GM19240 (cell line): ENCODE results near the gene SET.
A peak's percentile ranks its signal among the peaks of the same experiment; 100 is the strongest.
"Not testable (repeated sequence)": the region's sequence is repeated elsewhere in the genome, so short reads cannot be mapped to it uniquely, and the experiment has no call there.

Source experiments
- DNase-seq: peaks from one replicate; pipeline ENCODE4 v3.0.0; 2011; ENCODE audit warnings: low spot score; ENCODE audit not compliant: insufficient read length

SET gene

DNA sequence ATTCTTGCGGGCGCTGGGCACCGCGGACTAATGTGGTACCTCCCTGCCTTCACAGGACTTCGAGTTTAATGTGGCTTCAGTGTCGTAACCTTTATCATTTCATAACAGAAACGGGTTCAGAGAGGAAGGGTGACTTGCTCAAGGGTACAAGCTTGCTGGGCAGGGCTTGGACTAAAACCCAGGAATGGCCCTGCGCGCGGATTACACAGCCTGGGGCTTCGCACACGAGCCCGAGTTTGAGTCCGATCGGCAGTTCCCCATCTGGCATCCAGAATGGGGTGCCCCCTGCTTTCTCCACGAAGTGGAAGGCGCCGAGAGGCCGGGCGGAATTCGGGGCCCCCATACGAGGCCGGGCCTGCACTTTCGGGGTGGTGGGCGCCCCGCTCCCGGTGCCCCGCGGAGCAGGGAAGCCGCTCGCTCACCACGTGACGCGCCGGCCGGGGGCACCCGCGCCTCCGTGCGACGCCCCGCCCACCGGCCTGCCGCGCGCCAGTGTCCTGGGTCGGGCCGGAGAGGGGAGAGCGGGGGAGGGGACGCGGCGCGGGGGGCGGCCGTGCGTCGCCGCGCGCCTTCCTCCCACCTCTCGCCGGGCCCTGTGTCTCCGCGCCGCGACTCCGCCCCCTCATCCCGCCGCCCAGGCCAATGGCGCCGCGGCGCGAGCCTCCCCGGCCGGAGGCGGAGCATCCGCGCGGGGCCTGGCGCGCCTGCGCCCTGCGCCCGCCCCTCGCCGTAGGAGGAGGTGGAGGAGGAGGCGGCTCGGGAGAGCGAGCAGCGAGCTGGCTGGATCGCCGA, at the start of gene SET:
SET (plus strand) TSS at position 722 of the 792 bp plus-strand sequence. CDS start 361 bp downstream, outside the sequence.
- peak; percentile 96 for DNase-seq

DNA sequence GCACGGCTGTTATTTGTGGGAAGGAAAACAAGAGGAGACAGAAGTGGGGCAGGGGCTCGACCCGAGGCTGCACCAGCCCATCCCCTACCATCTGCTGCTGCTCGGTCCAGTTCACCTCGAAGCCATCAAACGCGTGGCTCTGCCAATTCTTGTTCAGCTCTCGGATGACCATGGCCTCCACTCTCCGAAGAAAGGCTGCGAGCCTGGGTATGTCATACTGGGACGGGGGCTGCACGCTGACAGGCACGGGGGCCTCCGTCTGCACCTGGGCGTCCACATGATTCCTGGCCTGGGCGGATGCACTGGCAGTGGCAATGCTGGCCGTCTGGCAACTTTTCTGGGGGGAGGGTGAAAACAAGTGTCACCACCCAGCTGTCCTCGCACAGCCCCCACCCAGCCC, 48.4 kb upstream of the SET start:
- no peak for DNase-seq

DNA sequence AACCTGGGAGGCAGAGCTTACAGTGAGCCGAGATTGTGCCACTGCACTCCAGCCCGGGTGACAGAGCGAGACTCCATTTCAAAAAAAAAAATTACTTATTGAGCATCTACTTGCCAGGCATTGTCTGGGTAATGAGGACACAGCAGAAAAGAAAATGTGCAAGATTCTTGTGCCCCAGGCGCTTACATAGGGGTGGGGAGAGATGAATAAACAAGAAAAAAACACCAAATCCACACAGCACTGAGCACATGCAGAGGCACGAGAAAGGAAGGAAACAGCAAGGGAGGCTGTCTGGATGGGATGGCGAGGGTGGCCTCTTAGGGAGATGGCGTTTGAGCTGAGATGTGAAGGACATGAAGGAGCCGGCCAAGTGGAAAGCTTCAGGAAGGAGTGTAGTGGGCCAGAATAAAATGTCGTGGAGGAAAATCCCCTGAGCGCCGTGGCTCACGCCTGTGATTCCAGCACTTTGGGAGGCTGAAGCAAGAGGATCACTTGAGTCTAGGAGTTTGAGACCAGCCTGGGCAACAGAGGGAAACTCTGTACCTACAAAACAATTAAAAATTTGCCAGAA, 46.3 kb upstream of the SET start:
- no peak for DNase-seq

DNA sequence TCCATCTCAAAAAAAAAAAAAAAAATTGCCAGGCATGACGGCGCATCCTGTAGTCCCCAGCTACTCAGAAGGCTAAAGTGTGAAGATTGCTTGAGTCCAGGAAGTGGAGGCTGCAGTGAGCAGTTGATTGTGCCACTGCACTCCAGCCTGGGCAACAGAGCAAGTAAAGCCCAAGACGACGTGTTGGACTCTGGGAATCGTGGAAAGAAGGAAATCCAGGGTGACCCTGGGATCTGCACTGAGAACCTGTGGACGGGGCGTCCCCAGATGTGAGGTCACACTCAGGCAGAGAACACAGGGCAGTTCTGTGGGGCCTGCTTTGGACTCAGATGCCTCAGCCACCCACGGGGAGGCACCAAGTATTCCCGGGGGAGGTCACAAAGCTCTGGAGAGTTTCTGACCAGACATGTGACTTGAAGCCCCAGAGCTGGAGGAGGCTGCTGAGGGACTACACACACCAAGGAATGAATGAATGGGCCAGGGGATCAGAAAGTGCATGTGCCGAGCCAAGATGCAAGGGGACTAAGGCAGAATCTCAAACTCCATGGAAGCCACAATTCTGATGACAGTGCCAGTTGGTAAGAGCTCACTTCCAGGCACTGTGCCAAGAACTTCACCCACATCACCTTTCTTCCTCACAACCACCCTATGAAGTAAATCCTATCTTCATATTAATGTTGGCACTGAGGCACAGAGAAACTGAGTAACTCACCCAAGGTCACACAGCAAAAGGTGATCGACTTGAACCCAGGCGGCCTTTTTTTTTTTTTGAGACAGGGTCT, 45.3 kb upstream of the SET start:
- DNase-seq = peak; percentile 67

DNA sequence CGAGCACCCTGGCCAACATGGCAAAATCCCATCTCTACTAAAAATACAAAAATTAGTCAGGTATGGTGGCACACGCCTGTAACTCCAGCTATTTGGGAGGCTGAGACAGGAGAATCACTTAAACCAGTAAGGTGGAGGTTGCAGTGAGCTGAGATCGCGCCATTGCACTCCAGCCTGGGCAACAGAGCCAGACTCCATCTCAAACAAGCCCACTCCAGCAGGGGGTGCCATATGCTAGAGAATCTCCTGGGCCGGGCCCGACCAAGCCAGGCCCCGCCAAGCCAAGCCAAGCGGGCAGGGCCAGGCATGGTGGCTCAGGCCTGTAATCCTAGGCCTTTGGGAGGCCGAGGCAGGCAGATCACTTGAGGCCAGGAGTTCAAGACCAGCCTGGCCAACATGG, 40.8 kb upstream of the SET start:
- DNase-seq = not testable (repeated sequence)

DNA sequence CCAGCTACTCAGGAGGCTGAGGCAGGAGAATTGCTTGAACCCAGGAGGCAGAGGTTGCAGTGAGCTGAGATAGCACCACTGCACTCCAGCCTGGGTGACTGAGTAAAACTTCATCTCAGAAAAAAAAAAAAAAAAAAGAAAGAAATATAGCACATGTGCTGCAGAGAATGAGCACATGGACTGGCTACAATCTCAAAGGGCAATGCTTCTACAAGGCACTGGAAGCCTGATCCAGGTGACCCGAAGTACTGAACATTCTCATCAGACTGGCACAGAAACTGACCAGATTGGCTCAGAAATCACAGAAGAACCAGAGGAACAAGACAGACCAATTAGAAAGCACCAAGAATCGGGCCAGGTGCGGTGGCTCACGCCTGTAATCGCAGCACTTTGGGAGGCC, 37.2 kb upstream of the SET start:
- no peak for DNase-seq

- no peak for DNase-seq
Measured at GRCh38 chr9:128653908-128654307, 35.1 kb upstream of the SET start.

DNA sequence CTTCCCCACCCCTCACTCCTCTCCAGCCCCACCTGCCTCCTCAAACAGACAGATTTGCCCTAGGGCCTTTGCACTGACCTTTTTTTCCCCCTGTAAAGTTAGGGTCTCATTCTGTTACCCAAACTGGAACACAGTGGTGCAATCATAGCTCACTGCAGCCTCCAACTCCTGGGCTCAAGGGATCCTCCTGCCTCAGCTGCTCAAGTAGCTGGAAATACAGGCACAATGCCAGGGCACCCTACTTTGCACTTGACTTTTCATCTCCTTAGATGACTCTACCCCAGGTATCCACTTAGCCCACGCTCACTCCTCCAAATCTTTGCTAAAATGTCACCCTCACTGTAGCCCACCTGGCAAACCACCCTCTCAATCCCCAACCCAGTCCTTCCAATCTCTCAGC, 34.5 kb upstream of the SET start:
- DNase-seq = no peak

GRCh38 chr9:128656416-128657343, 32.3 kb upstream of the SET start, which contains the start of gene DYNC2I2:
Gene DYNC2I2 (minus strand): TSS chr9:128656847. CDS start chr9:128656726, 121 bp downstream.
- peak; percentile 75 for DNase-seq

GRCh38 chr9:128657344-128657704, 31.7 kb upstream of the SET start:
- DNase-seq = no peak

- no peak for DNase-seq
Measured at GRCh38 chr9:128657796-128658195, 31.2 kb upstream of the SET start.

GRCh38 chr9:128666481-128666941, 22.5 kb upstream of the SET start:
- DNase-seq = not testable (repeated sequence)

GRCh38 chr9:128669786-128670185, 19.2 kb upstream of the SET start:
- DNase-seq = no peak

DNA sequence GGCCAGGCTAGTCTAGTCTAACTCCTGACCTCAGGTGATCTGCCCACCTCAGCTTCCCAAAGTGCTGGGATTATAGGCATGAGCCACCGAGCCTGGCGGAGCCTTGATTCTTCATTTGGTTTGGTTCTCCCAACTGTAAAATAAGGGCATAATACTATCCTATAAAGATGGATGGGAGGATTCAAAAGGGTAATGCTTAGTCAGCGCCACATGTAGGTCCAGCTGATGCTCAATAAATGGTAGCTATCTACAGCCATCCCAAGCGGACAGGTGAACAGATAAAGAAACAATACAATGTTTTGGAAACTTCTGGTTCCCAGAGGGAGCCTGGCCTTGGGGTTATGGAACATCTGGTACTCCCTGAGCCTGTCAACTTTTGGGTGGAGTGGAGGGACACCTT, 13.6 kb upstream of the SET start:
- no peak for DNase-seq

DNA sequence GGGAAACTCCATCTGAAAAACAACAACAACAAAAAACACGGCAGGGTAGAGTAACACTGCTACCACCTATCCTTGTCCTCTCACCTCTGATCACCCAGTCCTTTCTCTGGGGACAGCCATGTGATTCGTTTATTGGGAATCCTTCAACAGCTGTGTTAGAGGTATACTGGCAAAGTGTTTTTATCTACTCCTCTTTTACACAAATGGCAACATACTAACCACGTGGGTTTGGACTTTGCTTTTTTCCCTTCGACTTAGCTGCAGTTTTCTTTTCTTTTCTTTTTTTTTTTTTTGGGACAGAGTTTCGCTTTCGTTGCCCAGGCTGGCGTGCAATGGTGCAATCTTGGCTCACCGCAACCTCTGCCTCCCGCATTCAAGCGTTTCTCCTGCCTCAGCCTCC, 11.2 kb upstream of the SET start:
- DNase-seq = no peak

GRCh38 chr9:128683340-128684064, 5.5 kb upstream of the SET start:
- DNase-seq = no peak

DNA sequence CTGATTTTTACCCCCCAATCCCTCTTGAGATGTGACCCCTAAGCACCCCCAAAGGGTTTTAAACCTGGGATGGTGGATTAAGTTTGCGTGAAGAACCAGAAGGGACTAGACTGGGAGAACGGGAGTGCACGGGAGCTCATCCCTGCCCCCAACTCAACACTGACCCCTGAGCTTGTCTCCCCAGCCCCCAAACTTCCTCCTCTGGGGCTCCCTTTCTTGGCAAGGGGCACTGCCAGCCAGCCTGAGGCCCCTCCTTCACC, 5.0 kb upstream of the SET start:
- DNase-seq = no peak

DNA sequence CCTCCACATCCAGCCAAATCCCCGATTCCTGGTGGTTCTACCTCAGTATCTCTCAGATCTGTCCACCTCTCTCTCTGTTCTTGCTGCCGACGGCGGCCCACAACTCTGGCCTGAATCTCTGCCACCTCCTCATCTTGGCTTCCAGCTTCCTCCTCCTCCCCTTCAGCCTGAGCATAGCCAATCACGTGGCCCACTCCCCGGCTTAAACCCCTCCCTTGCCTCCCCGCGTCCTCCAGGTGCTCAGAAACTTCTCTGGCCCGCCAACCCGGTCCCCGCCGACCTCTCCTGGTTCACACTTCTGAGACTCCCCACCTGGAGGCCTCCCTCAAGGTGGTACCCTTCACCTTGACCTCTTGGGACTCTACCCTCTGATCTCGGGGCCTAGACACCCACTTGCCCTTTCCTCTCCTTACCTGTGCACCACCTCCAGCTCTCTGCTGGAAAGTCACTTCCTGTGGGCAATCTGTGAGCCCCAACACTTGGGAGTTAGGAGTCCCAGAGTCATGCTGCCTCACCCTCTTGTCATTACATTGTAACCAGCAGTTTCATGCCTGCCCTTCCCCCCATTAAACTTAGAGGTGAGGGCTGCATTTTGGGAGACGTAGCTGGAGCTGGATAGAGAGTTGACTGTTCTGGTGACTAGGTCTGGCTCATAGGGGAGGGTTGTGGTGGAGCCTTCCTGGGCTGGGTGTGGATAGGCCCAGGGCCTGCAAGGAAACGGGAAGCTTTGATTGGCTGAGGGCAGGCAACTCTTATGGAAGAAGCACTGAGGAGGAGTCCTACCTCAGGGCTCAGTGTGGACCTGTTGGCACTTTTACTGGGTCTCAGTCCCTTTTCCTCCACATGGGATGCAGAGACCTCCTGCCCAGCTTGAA, 4.5 kb upstream of the SET start:
- DNase-seq = peak; percentile 73

DNA sequence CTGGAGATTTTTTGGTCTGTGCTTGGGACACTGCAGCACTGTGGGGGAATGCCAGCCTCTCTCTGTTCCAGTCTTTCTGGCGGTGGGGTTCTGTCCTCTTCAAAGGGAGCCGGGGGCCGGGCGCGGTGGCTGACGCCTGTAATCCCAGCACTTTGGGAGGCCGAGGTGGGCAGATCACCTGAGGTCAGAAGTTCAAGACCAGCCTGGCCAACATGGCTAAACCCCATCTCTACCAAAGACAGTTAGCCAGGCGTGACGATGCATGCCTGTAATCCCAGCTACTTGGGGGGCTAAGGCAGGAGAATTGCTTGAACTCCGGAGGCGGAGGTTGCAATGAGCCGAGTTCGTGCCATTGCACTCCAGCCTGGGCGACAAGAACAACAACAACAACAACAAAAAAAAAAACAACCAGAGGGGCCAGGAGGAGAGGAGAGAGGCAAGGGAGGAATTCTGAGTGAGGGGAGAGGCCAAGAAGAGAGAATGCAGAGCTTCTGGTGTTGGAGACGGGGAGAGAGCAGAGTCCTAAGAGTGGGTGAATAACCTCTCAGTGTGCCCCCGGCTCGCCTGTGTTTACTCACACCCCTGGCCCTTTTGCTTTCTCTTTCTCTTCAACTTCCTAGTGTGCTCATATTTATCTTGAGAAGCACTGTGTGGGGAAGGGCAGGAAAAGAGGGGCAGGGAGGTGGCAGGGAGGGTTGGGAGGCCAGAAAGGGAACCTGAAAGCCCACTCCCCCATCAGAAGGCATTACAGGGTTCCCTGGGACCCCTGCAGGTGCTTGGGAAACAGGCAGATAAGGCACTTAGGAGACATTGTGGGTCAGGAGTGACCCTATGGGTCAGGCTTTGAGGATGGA, 3.2 kb upstream of the SET start:
- no peak for DNase-seq
